GM10847 (cell line): ENCODE data around the gene ZNF423.

ENCODE experiments used
- POLR2A ChIP-seq: IDR thresholded peaks from 2 replicates; pipeline ENCODE4 v1.6.1; 2011; ENCODE audit not compliant: insufficient read length; ENCODE audit errors: extremely low read depth

ZNF423 gene

GRCh38 chr16:49629851-49630250 lies 226.1 kb downstream of the ZNF423 start:
- TF ChIP-seq POLR2A = no peak

- TF ChIP-seq POLR2A = no peak
These were observed 227.8 kb downstream of the ZNF423 start for GRCh38 chr16:49628148-49628547.

- TF ChIP-seq POLR2A = no peak
These were observed 230.4 kb downstream of the ZNF423 start for GRCh38 chr16:49625311-49626065.

DNA sequence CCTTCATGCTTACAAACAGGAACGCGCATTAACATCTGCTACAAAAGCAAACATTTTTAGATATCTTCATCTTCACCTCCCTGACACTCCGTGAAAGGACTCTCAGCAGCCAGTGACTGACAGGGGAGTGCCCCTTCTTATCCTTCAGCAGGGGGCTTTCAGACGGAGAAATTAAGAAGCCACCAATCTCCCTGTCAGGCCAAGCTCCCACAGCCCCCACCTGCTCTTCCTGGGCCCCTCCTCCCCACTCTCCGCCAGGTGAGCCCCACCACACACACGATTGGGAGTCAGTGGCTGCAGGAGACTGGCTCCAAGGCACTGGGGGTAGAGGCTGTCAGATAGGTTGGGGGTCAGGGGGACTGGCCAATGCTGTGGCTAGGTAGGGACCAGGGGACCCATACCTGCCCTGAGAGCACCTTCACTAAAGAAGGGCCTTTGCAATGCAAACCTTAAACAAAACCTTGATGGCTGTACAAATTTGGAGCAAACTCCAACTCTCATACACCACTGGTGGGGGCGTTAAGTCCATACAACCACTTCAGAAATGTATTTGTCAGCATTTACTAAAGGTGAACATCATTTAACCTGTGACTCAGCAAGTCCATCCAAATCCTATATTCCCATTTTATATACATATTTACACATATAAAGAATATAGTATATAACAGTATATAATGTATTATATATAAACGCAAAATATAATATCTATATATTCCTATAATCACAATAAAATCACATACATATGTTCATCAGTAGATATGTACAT lies 232.2 kb downstream of the ZNF423 start:
- no peak for TF ChIP-seq POLR2A

- TF ChIP-seq POLR2A = no peak
These were observed 233.2 kb downstream of the ZNF423 start for GRCh38 chr16:49622421-49623402.

DNA sequence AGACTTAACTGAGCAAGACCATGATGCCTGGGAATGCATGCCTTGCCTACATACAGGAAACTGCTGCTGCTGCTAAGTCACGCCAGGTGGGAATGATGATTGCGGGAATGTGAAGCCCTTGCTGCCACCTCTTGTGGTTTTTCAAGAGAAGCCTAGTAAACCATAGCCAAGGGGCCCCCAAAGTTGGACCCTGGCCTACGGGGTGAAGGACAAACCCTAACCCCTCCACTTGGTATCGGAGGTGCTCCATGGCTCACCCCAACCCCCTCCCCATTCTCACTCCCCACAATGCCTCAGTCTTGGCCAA lies 233.9 kb downstream of the ZNF423 start:
- TF ChIP-seq POLR2A = no peak

- no peak for TF ChIP-seq POLR2A
These were observed 234.4 kb downstream of the ZNF423 start for GRCh38 chr16:49621241-49622083.

DNA sequence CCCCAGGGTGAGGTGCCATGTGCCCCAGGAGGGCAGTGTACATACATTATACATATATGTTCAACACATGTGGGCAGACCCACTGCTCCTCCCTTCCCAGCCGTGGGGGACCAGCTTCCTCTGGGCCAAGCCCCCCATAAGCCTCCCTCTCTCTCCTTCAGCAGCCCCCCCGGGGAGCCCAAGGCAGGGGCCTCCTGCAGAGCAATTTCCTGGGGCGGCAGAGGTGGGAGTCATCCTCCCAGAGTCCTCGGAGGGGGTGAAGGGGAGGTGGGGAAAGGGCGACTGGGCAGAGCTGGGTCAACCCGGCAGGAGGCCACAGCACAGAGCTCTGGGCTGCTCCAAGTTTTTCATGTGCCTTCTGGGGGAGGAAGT lies 235.1 kb downstream of the ZNF423 start:
- TF ChIP-seq POLR2A = no peak

DNA sequence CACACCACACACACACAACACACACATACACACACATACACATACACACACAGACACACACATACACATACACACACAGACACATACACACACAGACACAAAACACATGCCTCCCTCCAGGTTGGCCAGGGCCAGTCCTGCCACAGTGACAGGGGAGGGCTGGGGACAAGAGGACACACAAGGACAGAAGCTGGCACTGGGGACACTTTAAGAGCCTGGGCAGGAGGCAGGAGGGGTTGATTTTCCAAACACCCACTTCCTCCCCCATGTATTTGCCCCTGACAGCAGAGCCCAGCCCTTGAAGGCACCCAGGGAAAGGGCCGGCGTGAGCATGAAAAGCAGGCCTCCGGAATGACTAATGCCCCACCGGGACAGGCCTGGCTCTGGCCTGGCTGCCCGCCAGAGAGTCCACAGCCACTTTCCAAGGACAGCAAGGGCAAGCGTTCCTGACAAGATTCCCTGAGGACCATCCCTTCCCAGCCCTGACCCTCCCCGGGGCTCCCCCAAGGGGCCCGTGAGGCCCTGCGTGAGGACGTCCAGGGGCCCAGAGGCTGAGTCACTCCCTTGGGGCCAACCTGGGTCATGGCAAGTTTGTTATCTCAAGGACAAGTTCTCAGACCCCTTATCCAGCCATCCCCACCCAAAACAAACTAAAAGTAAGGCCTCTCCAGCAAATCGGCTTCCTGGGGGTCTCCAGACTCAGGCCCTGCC lies 235.6 kb downstream of the ZNF423 start:
- TF ChIP-seq POLR2A = no peak

DNA sequence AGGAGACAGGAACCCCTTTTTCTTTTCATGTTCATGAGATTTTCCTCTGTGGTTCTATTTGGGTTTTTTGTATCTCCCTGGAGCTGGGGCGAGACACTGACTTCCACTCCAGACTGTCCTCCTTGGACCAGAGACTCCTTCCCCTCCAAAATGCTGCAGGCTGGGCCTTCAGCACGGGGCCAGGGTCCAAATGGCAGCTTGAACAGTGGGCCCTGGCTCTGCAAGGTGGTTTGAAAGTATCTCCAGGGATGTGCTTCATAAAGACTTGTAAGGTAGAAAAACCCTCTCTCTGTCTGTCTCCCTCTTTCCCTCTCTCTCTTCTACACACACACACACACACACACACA lies 236.1 kb downstream of the ZNF423 start:
- TF ChIP-seq POLR2A = no peak

DNA sequence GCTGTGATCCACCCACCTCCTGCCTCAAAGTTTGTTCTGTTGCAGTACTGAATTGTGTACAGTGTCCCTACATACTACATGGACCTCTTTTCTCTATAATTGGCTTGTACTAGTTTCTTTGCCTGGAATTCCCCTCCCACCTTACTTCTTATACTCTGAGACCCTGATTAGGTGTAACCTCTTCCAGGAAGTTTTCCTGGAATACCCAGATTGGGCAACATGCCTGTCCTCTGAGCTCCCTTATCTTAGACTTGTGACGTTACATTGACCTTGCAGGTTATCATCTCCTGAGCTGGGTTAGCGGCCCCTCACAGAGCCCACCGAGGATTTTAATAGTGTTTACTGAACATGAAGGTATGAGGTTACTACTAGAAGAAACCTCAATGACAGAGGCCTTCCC lies 237.0 kb downstream of the ZNF423 start:
- no peak for TF ChIP-seq POLR2A

- no peak for TF ChIP-seq POLR2A
These were observed 238.1 kb downstream of the ZNF423 start for GRCh38 chr16:49617710-49618330.

DNA sequence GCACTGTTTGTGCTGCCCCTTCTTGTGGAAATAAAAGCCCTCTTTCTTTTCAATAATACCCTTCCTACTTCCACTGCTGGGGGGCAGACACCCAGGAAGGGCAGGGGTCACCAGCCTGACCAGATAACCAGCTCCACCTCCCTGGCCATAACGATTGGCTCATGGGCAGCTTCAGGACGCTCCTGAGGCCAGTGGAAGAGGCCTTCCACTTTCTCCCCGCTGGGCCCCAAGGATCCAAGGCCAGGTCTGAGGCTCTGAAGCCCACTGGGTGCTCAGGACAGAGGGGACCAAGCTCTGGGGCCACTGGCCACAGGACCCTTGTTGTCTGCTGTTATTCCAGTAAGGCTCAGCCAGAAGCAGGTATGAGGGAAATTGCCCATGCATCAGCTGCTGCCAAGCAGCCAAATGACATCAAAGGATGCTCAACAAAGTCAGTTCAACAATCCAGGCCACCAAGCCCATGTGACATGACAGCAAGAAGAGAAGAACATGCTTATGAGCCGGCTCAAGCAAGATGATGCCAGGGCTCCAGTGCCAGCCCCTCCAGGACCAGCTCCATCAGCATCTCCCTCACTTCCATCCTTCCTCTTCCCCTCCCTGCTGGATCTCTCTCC lies 238.8 kb downstream of the ZNF423 start:
- no peak for TF ChIP-seq POLR2A

DNA sequence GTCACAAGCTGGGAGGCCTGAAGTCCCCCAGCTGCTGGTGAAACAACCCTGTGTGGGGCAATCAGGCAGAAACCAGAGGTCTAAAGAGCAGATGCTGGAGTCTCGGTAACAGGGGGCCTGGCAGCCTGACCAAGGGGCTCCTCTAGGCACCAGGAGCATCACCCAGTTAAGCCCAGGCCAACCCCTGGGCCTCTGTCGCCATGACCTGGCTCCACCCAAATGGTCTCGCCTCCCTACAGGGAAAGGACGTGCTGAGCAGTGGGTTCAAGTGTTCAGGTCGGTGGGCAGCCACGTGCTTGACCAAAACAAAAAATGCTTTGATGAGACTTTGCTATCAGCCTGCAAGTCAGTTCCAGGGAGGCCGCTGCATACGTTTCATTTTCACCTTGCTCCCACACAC lies 240.3 kb downstream of the ZNF423 start:
- no peak for TF ChIP-seq POLR2A

GRCh38 chr16:49610983-49611382 lies 244.9 kb downstream of the ZNF423 start:
- no peak for TF ChIP-seq POLR2A
